CD14-positive monocyte (primary cell): ENCODE data around the gene IRAK3. TPM values are rescaled to one million over a fixed set of nuclear protein-coding genes. Genes with fewer than 3 reads are reported as not detected.

ENCODE experiments used
- DNase-seq, 3 donors: peaks; one replicate each; pipeline ENCODE4 v3.0.0-alpha.2; 2011 to 2022
- H2AFZ ChIP-seq: 2 replicates; pipeline ENCODE4 v1.6.0; 2012; ENCODE audit warnings: mild to moderate bottlenecking, low read depth, low read length, inconsistent platforms; ENCODE audit not compliant: insufficient read depth, poor library complexity, severe bottlenecking
- H3K27ac ChIP-seq, 2 donors: 1 replicate in 1 of 2; 2 replicates in 1 of 2; pipeline ENCODE4 v1.5.1; 2012 to 2013; ENCODE audit warnings: low read length in 2 of 2, control low read depth in 1 of 2, inconsistent platforms in 1 of 2, low read depth in 1 of 2, mild to moderate bottlenecking in 1 of 2
- H3K27me3 ChIP-seq, 2 donors: one replicate each; pipeline versions ENCODE4 v1.6.0 to v1.6.1; 2011 to 2013; ENCODE audit warnings: low read length in 2 of 2; ENCODE audit not compliant: control insufficient read depth in 2 of 2, insufficient read depth in 2 of 2
- H3K36me3 ChIP-seq, 2 donors: replicated peaks in 1 of 2; 1 replicate in 1 of 2; 2 replicates in 1 of 2; pipeline versions ENCODE4 v1.5.1 to v1.6.1; 2012 to 2013; ENCODE audit warnings: low read length in 2 of 2, control low read depth in 1 of 2, inconsistent platforms in 1 of 2, mild to moderate bottlenecking in 1 of 2; ENCODE audit not compliant: insufficient read depth in 2 of 2, control insufficient read depth in 1 of 2
- H3K4me1 ChIP-seq, 2 donors: 1 replicate in 1 of 2; 2 replicates in 1 of 2; pipeline versions ENCODE4 v1.5.1 to v1.6.1; 2012 to 2013; ENCODE audit warnings: low read length in 2 of 2, control low read depth in 1 of 2, inconsistent platforms in 1 of 2, mild to moderate bottlenecking in 1 of 2, moderate library complexity in 1 of 2; ENCODE audit not compliant: insufficient read depth in 2 of 2, control insufficient read depth in 1 of 2
- H3K4me2 ChIP-seq: replicated peaks from 2 replicates; pipeline ENCODE3; 2012; ENCODE audit warnings: low read length, moderate library complexity, mild to moderate bottlenecking; ENCODE audit not compliant: poor library complexity, severe bottlenecking; ENCODE audit errors: extremely low read depth
- H3K4me3 ChIP-seq, 3 experiments: fragments of 200-600 bp in 1 of 3; sonication (generic) in 1 of 3; replicated peaks in 1 of 3; 1 replicate in 2 of 3; 2 replicates in 1 of 3; pipeline ENCODE4 v1.5.1; 2011 to 2013; ENCODE audit warnings: low read length in 3 of 3, mild to moderate bottlenecking in 3 of 3, control low read depth in 2 of 3, low read depth in 2 of 3, inconsistent platforms in 1 of 3, moderate library complexity in 1 of 3
- H3K79me2 ChIP-seq: 2 replicates; pipeline ENCODE4 v1.6.0; 2012; ENCODE audit warnings: mild to moderate bottlenecking, control low read depth, inconsistent platforms, low read length, moderate library complexity; ENCODE audit not compliant: insufficient read depth
- H3K9ac ChIP-seq: 2 replicates; pipeline ENCODE4 v1.6.0; 2017; ENCODE audit warnings: low read length, mild to moderate bottlenecking; ENCODE audit not compliant: insufficient read depth, poor library complexity, severe bottlenecking
- H3K9me3 ChIP-seq, 2 donors: replicated peaks in 1 of 2; 1 replicate in 1 of 2; 2 replicates in 1 of 2; pipeline versions ENCODE4 v1.5.1 to v1.6.1; 2012 to 2013; ENCODE audit warnings: low read length in 2 of 2, control low read depth in 1 of 2; ENCODE audit not compliant: control insufficient read depth in 1 of 2, insufficient read depth in 1 of 2
- H4K20me1 ChIP-seq: 2 replicates; pipeline ENCODE4 v1.6.0; 2012; ENCODE audit warnings: mild to moderate bottlenecking, low read length, control low read depth, moderate library complexity; ENCODE audit not compliant: insufficient read depth
- H3K27ac Mint-ChIP-seq, 7 donors: one replicate each; pipeline ENCODE4 v1.8.0; 2020; ENCODE audit warnings: mild to moderate bottlenecking in 7 of 7, mixed read lengths in 7 of 7, moderate library complexity in 6 of 7, inconsistent platforms in 2 of 7
- H3K27me3 Mint-ChIP-seq, 3 donors: one replicate each; pipeline ENCODE4 v1.8.0; 2021 to 2022; ENCODE audit warnings: low read depth in 3 of 3, mild to moderate bottlenecking in 3 of 3, mixed read lengths in 3 of 3, moderate library complexity in 3 of 3, inconsistent platforms in 1 of 3
- H3K36me3 Mint-ChIP-seq, 2 donors: one replicate each; pipeline ENCODE4 v1.8.0; 2020; ENCODE audit warnings: mixed read lengths in 2 of 2, inconsistent platforms in 1 of 2, mild to moderate bottlenecking in 1 of 2
- H3K4me1 Mint-ChIP-seq: one replicate; pipeline ENCODE4 v1.8.0; 2020; ENCODE audit warnings: mild to moderate bottlenecking, mixed read lengths
- H3K4me3 Mint-ChIP-seq, 2 donors: one replicate each; pipeline ENCODE4 v1.8.0; 2020; ENCODE audit warnings: mild to moderate bottlenecking in 2 of 2, mixed read lengths in 2 of 2, moderate library complexity in 1 of 2
- H3K9me3 Mint-ChIP-seq, 7 donors: one replicate each; pipeline ENCODE4 v1.8.0; 2020 to 2022; ENCODE audit warnings: mixed read lengths in 7 of 7, mild to moderate bottlenecking in 6 of 7, moderate library complexity in 6 of 7, inconsistent platforms in 2 of 7
- CTCF ChIP-seq: fragments of 200-600 bp; IDR thresholded peaks from one replicate; pipeline ENCODE4 v1.8.0; 2022; ENCODE audit warnings: antibody characterized with exemption, mild to moderate bottlenecking
- WGBS: methylation state at CpG from one replicate; pipeline ENCODE4 v1.1.5; 2013; ENCODE audit warnings: missing lambda C conversion rate; ENCODE audit not compliant: insufficient coverage; 5-methylcytosine and 5-hydroxymethylcytosine counted together
- intact Hi-C, 2 donors: fragments of 100-400 bp; cut with micrococcal nuclease; formaldehyde crosslinking; loops; one replicate each; pipeline versions ENCODE4 v1.15.0 to v1.15.1; 2023
- polyA plus RNA-seq, 3 donors: library from polyadenylated mRNA; depleted of rRNA in 1 of 3; unstranded in 2 of 3; stranded (reverse) in 1 of 3; fragments of 300-500 nt in 2 of 3; fragments of >200 nt in 1 of 3; fragmentation: Illumina TruSeq in 2 of 3; gene quantifications; 1 replicate in 2 of 3; 2 replicates in 1 of 3; pipeline ENCODE4 v1.2.3, GENCODE V29; 2012 to 2021

IRAK3 gene
- polyA plus RNA-seq, 3 donors, result 56.9 to 59.7 (median 58.0) TPM

GRCh38 chr12:66152732-66153131 is 36.3 kb upstream of the IRAK3 start:
- peaks cover 37 to 47% of the 10 kb centered on the region in 2 donors for H3K36me3 Mint-ChIP-seq
- no CpG with 5 or more reads among the region's 1 CpG for WGBS
- peaks cover 98% of the 10 kb centered on the region for H3K79me2 ChIP-seq

GRCh38 chr12:66154776-66155175 is 34.2 kb upstream of the IRAK3 start:
- H3K27me3 Mint-ChIP-seq, result peaks cover 0 to 1% (median 0%) of the 10 kb centered on the region in 3 donors
- intact Hi-C loops, result no loop called here
- Histone ChIP-seq H3K9me3 (peaks cover 0 to 6% of the 10 kb centered on the region in 2 donors), H3K4me2 (no peak overlapping the region), H3K4me3 (no peak overlapping the region), H2AFZ (no peak overlapping the region), H4K20me1 (peaks cover 59% of the 10 kb centered on the region), H3K27ac (peak overlapping the region in 1 of 2 donors; percentile 13), H3K36me3 (peaks cover 21 to 41% of the 10 kb centered on the region in 2 donors), H3K79me2 (peaks cover 98% of the 10 kb centered on the region), H3K9ac (no peak overlapping the region), H3K4me1 (peaks cover 16 to 36% of the 10 kb centered on the region in 2 donors), H3K27me3 (no peaks in the 10 kb centered on the region)
- DNase-seq, result no peak
- TF ChIP-seq CTCF, result no peak
- peak overlapping the region in 5 of 7 donors; percentile 22 to 72 (median 61) for H3K27ac Mint-ChIP-seq
- H3K4me1 Mint-ChIP-seq, result peaks cover 47% of the 10 kb centered on the region
- peaks cover 6 to 11% (median 7%) of the 10 kb centered on the region in 7 donors for H3K9me3 Mint-ChIP-seq
- peaks cover 38 to 51% of the 10 kb centered on the region in 2 donors for H3K36me3 Mint-ChIP-seq
- H3K4me3 Mint-ChIP-seq, result no peak overlapping the region

More at GRCh38 chr12:66152732-66153131, 36.3 kb upstream of the IRAK3 start:
- Mint-ChIP-seq H3K4me1 (peaks cover 46% of the 10 kb centered on the region), H3K9me3 (peaks cover 5 to 11% (median 6%) of the 10 kb centered on the region in 7 donors), H3K27ac (no peak overlapping the region), H3K4me3 (no peak overlapping the region), H3K27me3 (no peaks in the 10 kb centered on the region)
- intact Hi-C loops, result no loop called here
- DNase-seq, result no peak
- no peak overlapping the region for H3K4me3 ChIP-seq
- no peaks in the 10 kb centered on the region for H3K27me3 ChIP-seq
- H3K9ac ChIP-seq, result no peak overlapping the region
- peaks cover 20 to 40% of the 10 kb centered on the region in 2 donors for H3K4me1 ChIP-seq
- H3K27ac ChIP-seq, result no peak overlapping the region
- H3K4me2 ChIP-seq, result no peak overlapping the region
- H2AFZ ChIP-seq, result no peak overlapping the region
- H3K9me3 ChIP-seq, result peaks cover 0 to 6% of the 10 kb centered on the region in 2 donors
- H3K36me3 ChIP-seq, result peaks cover 17 to 44% of the 10 kb centered on the region in 2 donors
- peaks cover 40% of the 10 kb centered on the region for H4K20me1 ChIP-seq
- no peak for TF ChIP-seq CTCF
